Adrenal gland (tissue), 12 donors: ENCODE measurements around the gene SRXN1. TPM values are rescaled to one million over a fixed set of nuclear protein-coding genes. Genes with fewer than 3 reads are reported as not detected.

Experiments
- DNase-seq, 7 donors: peaks; one replicate each; pipeline ENCODE4 v3.0.0-alpha.2; 2019 to 2020
- H3K27ac ChIP-seq, 5 donors: fragments of 200-600 bp; sonication (generic) in 4 of 5; 1 replicate in 3 of 5; 2 replicates in 2 of 5; pipeline versions ENCODE4 v1.5.1 to v1.8.0; 2016 to 2020; ENCODE audit warnings: mild to moderate bottlenecking in 1 of 5
- H3K27me3 ChIP-seq: fragments of 200-600 bp; 2 replicates; pipeline ENCODE4 v1.8.0; 2021
- H3K36me3 ChIP-seq, 2 donors: fragments of 200-600 bp; replicated peaks in 1 of 2; 1 replicate in 1 of 2; 2 replicates in 1 of 2; pipeline versions ENCODE4 v1.5.1 to v1.8.0; 2018 to 2022
- H3K4me1 ChIP-seq, 2 donors: fragments of 200-600 bp; replicated peaks in 1 of 2; 1 replicate in 1 of 2; 2 replicates in 1 of 2; pipeline versions ENCODE4 v1.5.1 to v1.8.0; 2018 to 2021
- H3K4me3 ChIP-seq, 4 donors: fragments of 200-600 bp; sonication (generic) in 3 of 4; one replicate each; pipeline ENCODE4 v1.5.1; 2016 to 2018
- H3K9me3 ChIP-seq, 3 donors: fragments of 200-600 bp; sonication (generic) in 1 of 3; replicated peaks in 1 of 3; 1 replicate in 2 of 3; 2 replicates in 1 of 3; pipeline versions ENCODE4 v1.5.1 to v1.8.0; 2016 to 2021
- POLR2A ChIP-seq, 2 donors: fragments of 450-650 bp; IDR thresholded peaks; one replicate each; pipeline ENCODE4 v1.6.1; 2017; ENCODE audit warnings: antibody characterized with exemption in 2 of 2, mild to moderate bottlenecking in 2 of 2, moderate library complexity in 1 of 2
- WGBS, 4 donors: extraction: QIAGEN DNeasy Blood & Tissue Kit in 2 of 4; methylation state at CpG; one replicate each; pipeline versions ENCODE4 v1.1.5 to v1.1.7; 2013 to 2017; 5-methylcytosine and 5-hydroxymethylcytosine counted together
- intact Hi-C, 2 donors: fragments of 100-400 bp; cut with DNase I; formaldehyde crosslinking; loops; one replicate each; pipeline versions ENCODE4 v1.14.1 to v1.15.0; 2022 to 2023
- polyA plus RNA-seq, 3 donors: library from polyadenylated mRNA; stranded (reverse); fragments of 200-250 nt in 2 of 3; fragments of 350-450 nt in 1 of 3; fragmentation: Illumina TruSeq in 1 of 3; extraction: RNeasy Lipid Tissue Mini Kit (QIAGEN cat#74804) in 1 of 3; gene quantifications; one replicate each; pipeline ENCODE4 v1.2.3, GENCODE V29; 2013 to 2014
- total RNA-seq, 9 donors: library from RNA; depleted of rRNA in 4 of 9; stranded (reverse); fragments of >200 nt in 4 of 9; fragments of 120-200 nt in 1 of 9; fragmentation: NEBNext Ultra II Directional in 1 of 9; extraction: Animal tissue kit (Norgen Biotek cat#: 25700) in 1 of 9; gene quantifications; one replicate each; pipeline versions ENCODE4 v1.1.0 to v1.2.4, GENCODE V29; 2013 to 2023
- TF ChIP-seq, protein P1 (sequence below), 6 experiments: fragments of 450-650 bp in 4 of 6; fragments of 200-600 bp in 2 of 6; sonication (generic) in 1 of 6; IDR thresholded peaks; 1 replicate in 5 of 6; 2 replicates in 1 of 6; pipeline versions ENCODE4 v1.5.1 to v1.8.0; 2016 to 2021; ENCODE audit warnings: antibody characterized with exemption in 6 of 6, mild to moderate bottlenecking in 2 of 6, moderate library complexity in 1 of 6
- donor health status: healthy with polysubstance abuse.
- donor health status: Bipolar disorder and iron deficiency.
- donor health status: DM: yes; HTN: yes; CAD: no.
- donor health status: DM: no; HTN: no; CAD: no.
- donor health status: DM: no; HTN: no; CAD: no.
- donor health status: DM: yes; HTN: yes; CAD: no.

The SRXN1 gene
- total and polyA plus RNA-seq, 12 donors = 19.1 to 203 (median 67.6) TPM

DNA sequence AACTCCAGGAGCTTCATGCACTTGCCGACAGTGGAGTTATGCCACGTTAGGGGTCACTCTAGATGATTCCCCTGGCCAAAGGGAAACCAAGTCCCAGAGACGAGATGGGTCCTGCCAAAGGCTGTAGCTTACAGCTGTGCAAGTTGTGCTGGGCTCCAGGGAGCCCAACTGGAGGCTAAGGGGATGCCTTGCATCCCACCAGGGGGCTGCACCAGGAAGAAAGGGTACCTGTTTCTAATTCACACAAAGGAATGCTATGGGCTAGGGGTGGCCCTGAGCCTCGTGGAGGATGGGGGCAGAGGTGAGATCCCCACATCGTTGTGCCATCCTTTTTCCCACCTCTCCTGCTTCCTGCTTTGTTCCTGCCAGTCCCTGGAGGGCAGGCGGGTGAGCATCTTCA, 46.3 kb upstream of the SRXN1 start:
- TF ChIP-seq, protein P1, sequence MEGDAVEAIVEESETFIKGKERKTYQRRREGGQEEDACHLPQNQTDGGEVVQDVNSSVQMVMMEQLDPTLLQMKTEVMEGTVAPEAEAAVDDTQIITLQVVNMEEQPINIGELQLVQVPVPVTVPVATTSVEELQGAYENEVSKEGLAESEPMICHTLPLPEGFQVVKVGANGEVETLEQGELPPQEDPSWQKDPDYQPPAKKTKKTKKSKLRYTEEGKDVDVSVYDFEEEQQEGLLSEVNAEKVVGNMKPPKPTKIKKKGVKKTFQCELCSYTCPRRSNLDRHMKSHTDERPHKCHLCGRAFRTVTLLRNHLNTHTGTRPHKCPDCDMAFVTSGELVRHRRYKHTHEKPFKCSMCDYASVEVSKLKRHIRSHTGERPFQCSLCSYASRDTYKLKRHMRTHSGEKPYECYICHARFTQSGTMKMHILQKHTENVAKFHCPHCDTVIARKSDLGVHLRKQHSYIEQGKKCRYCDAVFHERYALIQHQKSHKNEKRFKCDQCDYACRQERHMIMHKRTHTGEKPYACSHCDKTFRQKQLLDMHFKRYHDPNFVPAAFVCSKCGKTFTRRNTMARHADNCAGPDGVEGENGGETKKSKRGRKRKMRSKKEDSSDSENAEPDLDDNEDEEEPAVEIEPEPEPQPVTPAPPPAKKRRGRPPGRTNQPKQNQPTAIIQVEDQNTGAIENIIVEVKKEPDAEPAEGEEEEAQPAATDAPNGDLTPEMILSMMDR (IDR thresholded peaks at IDR 0.05) = no peak
- no peak for TF ChIP-seq POLR2A (IDR thresholded peaks at IDR 0.05)
- WGBS, 4 donors = 61 to 71% (median 62%) methylated on average over 3 to 6 of the region's 6 CpGs
- H3K27me3 ChIP-seq = no peaks in the 10 kb centered on the region
- no peak for DNase-seq
- H3K9me3 ChIP-seq = no peaks in the 10 kb centered on the region
- peaks cover 4 to 10% of the 10 kb centered on the region in 2 donors for H3K4me1 ChIP-seq
- H3K36me3 ChIP-seq = no peaks in the 10 kb centered on the region
- no peak overlapping the region for H3K27ac ChIP-seq
- intact Hi-C loops = no loop called here
- H3K4me3 ChIP-seq = no peak overlapping the region

DNA sequence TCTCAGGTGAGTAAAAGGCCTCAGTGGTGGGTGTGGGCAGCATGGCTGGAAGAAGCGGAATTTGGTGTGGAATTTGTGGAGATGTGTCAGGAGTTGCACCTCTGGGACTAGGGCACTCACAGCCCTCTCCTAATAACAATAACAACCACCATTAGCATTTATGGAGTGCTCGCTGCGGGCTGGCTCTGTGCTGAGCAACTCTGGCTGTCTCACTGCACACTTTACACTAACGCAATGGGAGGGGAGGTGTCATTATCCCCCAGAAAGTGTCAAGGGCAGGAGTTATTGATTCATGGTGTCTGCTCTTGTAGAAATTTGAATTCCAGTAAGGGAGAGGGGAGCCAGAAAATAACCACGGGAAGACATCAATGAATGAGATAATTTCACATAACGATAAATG, 45.3 kb upstream of the SRXN1 start:
- 66 to 79% (median 74%) methylated on average over 4 to 6 of the region's 6 CpGs for WGBS, 4 donors
- intact Hi-C loops = no loop called here
- Histone ChIP-seq H3K4me3 (no peak overlapping the region), H3K27me3 (no peaks in the 10 kb centered on the region), H3K4me1 (peaks cover 4 to 10% of the 10 kb centered on the region in 2 donors), H3K27ac (no peak overlapping the region), H3K36me3 (no peaks in the 10 kb centered on the region), H3K9me3 (no peaks in the 10 kb centered on the region)
- DNase-seq = no peak
- no peak for TF ChIP-seq POLR2A (IDR thresholded peaks at IDR 0.05)
- TF ChIP-seq, protein P1 (IDR thresholded peaks at IDR 0.05) = no peak

DNA sequence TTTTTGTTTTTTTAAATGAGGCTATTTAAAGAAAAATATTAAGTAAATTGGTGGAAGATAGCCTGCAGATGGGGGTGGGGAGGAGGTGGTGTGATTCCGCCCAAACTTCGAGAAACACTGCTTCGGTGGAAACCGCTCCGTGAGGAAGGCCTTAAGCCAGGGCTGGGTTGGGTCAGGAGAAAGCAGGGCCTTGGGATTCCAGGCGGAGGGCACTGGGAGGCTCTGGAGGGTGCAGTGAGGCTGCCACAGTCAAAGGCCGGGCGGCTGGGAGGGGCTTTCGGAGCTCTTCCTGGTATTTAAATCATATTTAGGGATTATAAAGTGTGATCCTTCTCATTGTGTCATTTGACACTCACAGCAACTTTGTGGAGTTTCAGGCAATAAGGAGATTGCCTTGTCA, 44.8 kb upstream of the SRXN1 start:
- Histone ChIP-seq H3K27me3 (no peaks in the 10 kb centered on the region), H3K36me3 (no peaks in the 10 kb centered on the region), H3K9me3 (no peaks in the 10 kb centered on the region), H3K4me3 (no peak overlapping the region), H3K27ac (no peak overlapping the region), H3K4me1 (peaks cover 4 to 10% of the 10 kb centered on the region in 2 donors)
- WGBS, 4 donors = 77 to 88% (median 79%) methylated on average over 9 of the region's 9 CpGs
- TF ChIP-seq POLR2A (IDR thresholded peaks at IDR 0.05) = no peak
- TF ChIP-seq, protein P1 (IDR thresholded peaks at IDR 0.05) = no peak
- intact Hi-C loops = no loop called here
- no peak for DNase-seq

DNA sequence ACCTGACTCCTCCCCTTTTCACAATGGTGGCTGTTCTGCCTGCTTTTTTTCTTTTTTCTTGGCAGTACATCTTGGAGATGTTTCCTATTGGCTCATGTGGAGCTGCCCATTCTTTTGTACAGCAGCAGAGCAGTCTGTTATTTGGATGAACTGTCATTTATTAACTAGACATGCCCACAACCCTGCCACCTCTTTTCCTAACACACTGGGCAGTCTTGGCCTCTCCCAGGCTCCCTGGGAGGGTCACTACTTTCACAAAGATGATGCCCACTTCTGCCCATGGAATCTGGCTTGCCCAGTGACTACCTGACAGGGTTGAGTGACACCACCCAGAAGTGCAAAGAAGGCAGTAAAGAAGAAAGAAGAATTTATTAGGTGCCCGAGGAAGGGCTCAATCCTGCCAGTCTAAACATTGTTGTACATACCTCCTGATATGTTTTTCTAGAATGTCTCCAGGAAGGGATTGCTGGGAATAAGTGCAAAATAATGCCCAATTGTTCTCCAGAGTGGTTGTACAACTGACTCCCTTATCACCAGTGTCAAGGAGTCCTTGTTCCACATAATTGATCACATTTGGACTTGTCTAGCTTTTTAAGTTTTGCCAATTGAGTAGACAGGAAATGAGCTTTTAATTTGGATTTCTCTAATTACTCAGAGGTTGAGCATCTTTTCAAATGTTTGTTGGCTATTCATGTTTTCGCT, 42.3 kb upstream of the SRXN1 start:
- no peak overlapping the region for H3K4me3 ChIP-seq
- no peaks in the 10 kb centered on the region for H3K9me3 ChIP-seq
- no peak for DNase-seq
- WGBS, 4 donors = 36 to 53% (median 46%) methylated on average over 2 of the region's 2 CpGs
- H3K36me3 ChIP-seq = no peaks in the 10 kb centered on the region
- intact Hi-C loops = no loop called here
- H3K27ac ChIP-seq = no peak overlapping the region
- H3K4me1 ChIP-seq = peaks cover 4 to 8% of the 10 kb centered on the region in 2 donors
- H3K27me3 ChIP-seq = no peaks in the 10 kb centered on the region
- TF ChIP-seq POLR2A (IDR thresholded peaks at IDR 0.05) = no peak
- TF ChIP-seq, protein P1 (IDR thresholded peaks at IDR 0.05) = no peak
